ENCODE measurements around the gene CTDSPL2.
A peak's percentile ranks its signal among the peaks of the same experiment; 100 is the strongest.
"Not testable (repeated sequence)": the region's sequence is repeated elsewhere in the genome, so short reads cannot be mapped to it uniquely, and the experiment has no call there.

CTDSPL2 gene

DNA sequence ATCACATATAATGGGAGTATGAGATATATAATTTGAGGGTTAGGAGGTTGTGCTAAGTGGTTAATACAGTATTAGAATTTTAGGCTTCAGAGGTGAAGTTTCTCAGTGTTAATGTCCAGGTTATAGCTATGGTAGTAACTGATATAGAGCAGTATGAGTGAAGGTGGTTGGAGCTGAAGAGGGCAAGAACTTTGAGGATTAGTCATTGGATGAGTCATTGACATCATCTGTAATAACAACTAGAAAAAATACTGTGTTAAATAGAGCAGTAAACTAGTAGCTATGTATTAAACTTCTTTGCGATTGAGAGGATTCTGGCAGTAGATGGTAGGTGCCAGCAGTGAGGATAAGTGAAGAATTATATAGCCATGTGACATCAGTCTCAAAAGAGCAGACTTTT, 62.0 kb downstream of the CTDSPL2 start:
- FAIRE-seq = no peak

DNA sequence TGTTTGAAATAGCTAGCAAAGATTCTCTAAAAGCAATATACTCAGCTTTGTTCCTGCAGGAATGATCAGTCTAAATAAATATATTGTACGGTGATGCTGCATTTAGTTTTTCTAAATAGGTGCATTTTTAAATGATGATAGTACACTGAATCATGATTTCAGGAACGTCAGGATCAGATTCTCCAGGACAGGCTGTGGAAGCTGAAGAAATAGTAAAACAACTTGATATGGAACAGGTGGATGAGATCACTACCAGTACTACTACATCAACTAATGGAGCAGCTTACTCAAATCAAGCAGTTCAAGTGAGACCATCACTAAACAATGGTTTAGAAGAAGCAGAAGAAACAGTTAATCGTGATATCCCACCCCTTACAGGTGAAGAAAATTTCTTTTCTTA, 63.2 kb downstream of the CTDSPL2 start:
- FAIRE-seq = no peak

GRCh38 chr15:44492040-44492439, 64.6 kb downstream of the CTDSPL2 start:
- FAIRE-seq = no peak

- FAIRE-seq = peak; percentile 17
Measured at GRCh38 chr15:44492672-44493071, 65.2 kb downstream of the CTDSPL2 start.

DNA sequence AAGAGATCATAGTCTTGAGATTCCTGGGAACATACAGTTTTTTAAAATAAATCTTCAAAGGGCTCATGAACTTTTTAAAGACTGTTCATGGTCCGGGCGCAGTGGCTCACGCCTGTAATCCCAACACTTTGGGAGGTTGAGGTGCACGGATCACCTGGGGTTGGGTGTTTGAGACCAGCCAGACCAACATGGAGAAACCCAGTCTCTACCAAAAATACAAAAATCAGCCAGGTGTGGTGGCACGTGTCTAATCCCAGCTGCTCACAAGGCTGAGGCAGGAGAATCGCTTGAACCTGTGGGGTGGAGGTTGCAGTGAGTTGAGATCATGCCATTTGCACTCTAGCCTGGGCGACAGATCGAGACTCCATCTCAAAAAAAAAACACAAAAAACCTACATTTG, 68.1 kb downstream of the CTDSPL2 start:
- FAIRE-seq = no peak

DNA sequence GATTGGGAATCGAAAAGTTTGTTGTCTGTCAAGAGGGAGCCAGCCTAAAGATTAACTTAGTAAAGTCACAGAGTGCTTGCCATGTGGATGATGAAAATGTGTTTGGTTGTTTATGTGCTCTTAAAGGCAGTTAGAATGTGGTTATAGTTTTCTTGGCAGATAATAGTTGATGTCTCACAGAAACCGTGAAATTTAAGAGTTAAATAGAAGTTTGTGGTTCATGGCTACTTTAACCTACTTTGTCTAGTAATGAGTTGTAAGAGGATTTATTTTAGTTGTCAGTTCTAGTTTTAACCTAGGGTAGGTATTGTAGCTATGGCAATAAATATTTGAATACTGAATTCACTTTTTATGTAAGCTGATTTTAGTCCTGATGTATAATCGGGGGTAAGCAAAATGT, 73.1 kb downstream of the CTDSPL2 start:
- FAIRE-seq = no peak

DNA sequence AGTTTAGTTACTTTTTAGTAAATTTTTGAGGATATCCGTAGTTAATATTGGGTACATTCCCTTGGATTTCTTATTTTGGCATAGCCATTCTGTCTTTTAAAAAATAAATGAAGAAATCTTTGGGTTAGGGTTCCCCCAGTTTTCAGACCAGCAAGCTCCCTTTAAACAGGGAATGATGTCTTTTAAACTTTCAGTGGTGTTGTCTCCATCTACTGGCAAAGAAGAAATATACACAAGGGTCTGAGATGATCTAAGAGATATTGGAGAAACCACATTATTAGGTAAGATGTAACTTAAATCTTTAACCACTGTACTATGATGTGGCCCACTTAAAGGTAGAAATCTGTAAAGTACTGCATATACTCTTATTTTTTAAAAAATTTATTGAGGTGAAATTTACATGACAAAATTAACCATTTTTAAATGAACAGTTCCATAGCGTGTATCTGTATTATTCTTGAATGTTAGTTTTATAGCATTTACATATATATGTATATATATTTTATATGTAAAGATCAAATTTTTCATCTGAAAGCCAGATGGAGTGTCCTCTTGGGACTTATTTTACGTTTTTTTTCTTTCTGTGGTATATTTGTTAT, 74.4 kb downstream of the CTDSPL2 start:
- FAIRE-seq = peak; percentile 97

DNA sequence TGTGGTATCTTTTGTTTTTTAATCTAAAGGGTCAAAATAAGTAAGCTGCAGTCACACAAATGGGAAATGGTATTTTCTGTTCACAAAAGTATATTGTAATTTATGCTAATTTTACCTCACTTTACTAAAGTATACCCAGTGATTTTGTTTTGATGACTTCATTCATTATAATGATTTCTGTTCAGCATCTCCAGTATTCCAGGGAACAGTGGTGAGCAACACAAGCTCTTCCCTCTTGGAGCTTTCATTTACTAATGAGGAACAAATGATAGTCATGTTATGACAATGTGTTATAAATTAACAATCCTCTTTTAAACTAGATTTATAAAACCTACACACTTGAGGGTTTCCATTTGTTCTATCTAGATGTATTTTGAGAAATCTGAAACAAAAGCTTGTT, 89.0 kb downstream of the CTDSPL2 start:
- FAIRE-seq = no peak

DNA sequence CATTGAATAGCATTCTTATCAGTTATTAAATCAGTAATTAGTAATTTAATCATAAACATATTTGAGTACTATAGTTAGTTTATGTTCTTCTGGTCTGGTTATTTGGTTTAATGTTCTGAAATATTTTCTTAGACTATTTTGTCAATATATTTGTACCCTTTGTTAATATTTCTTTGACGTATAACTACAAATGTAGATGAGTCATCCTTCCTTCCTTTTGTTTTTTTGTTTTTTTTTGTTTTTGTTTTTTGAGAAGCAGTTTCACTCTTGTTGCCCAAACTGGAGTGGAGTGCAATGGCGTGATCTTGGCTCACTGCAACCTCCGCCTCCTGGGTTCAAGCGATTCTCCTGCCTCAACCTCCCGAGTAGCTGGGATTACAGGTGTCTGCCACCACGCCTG, 92.1 kb downstream of the CTDSPL2 start:
- peak; percentile 66 for FAIRE-seq

- FAIRE-seq = no peak
Measured at GRCh38 chr15:44525018-44525417, 97.6 kb downstream of the CTDSPL2 start.

GRCh38 chr15:44527241-44527640, 99.8 kb downstream of the CTDSPL2 start:
- peak; percentile 49 for FAIRE-seq

DNA sequence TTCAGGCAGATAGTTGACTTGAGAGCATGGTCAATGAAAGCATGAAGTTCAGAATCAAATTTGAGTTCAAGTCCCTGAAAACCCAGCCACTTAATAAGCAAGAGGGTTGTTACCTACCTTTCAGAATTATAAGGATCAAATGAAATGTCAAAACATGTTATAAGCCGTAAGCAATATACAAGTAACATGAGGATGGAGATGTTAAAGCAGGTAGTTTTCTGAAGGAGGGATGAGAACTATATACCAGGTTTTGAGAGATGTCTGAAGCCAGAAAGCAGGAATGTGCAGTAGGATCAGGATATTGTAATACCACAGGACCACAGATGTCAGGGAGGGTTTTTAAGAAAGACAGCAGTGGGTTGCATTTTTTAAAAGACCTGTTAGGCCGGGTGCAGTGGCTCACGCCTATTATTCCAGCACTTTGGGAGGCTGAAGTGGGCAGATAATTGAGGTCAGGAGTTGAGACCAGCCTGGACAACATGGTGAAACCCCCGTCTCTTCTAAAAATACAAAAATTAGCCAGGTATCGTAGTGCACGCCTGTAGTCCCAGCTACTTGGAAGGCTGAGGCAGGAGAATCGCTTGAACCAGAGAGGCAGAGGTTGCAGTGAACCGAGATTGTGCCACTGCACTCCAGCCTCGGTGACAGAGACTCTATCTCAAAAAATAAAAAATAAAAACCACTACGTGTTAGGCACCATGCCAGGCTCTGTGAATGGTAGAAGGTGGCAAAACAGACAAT, 102.6 kb downstream of the CTDSPL2 start:
- FAIRE-seq = no peak

- no peak for FAIRE-seq
Measured at GRCh38 chr15:44530653-44531052, 103.2 kb downstream of the CTDSPL2 start.

GRCh38 chr15:44532275-44532674, 104.8 kb downstream of the CTDSPL2 start:
- FAIRE-seq = not testable (repeated sequence)

GRCh38 chr15:44532689-44533088, 105.3 kb downstream of the CTDSPL2 start:
- FAIRE-seq = no peak

DNA sequence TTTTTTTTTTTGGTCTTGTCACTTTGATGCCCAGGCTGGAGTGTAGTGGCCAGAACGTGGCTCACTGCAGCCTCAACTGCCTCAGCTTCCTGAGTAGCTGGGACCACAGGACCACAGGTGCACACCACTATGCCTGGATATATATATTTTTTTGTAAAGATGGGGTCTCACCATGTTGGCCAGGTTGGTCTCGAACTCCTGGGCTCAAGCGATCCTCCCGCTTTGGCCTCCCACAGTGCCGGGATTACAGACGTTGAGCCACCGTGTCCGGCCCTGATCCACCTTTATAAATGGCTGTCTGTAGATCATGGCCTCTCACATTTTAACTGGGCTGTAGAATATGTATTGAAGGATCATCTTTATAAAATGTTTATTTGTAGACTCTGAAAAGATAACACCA, 107.7 kb downstream of the CTDSPL2 start:
- FAIRE-seq = no peak

- no peak for FAIRE-seq
Measured at GRCh38 chr15:44535523-44536301, 108.3 kb downstream of the CTDSPL2 start.

GRCh38 chr15:44536302-44536961, 109.0 kb downstream of the CTDSPL2 start:
- FAIRE-seq = no peak

DNA sequence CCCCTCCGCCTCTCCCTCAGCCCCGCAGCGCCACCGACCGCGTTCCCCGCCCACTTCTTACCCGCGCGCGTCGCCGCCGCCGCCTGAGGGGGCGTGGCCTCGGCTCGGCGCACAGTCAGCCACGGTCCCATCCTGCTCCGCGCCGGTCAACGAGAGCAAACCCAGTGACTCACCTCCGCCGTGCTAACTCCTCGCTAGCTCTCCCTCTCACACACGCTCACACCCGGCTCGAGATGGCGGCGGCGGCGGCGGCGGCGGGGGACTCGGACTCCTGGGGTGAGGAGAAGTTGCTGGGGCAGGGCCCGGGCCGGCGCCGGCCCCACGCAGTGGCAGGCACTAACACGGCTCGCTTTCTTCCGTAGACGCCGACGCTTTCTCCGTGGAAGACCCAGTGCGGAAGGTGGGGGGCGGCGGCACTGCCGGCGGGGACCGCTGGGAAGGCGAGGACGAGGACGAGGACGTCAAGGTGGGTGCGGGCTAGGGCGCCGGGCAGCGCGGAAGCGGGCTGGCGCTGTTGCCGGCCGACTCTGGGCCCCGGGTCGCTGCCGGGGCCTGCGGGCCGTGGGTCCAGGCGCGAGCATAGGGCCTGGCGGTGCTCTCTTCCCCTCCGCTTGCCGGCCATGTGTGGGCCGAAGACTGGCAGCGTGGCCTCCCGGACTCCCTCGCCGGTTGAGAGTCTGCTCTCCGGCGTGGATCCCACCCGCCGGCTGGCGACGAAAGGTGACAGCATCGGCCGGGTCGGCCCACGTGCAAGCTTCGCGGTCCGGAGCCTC, 109.7 kb downstream of the CTDSPL2 start, which contains the start of gene EIF3J:
TSS of gene EIF3J (plus strand) at position 186 of the 773 bp plus-strand sequence. CDS start at position 234, 48 bp downstream.
- no peak for FAIRE-seq

DNA sequence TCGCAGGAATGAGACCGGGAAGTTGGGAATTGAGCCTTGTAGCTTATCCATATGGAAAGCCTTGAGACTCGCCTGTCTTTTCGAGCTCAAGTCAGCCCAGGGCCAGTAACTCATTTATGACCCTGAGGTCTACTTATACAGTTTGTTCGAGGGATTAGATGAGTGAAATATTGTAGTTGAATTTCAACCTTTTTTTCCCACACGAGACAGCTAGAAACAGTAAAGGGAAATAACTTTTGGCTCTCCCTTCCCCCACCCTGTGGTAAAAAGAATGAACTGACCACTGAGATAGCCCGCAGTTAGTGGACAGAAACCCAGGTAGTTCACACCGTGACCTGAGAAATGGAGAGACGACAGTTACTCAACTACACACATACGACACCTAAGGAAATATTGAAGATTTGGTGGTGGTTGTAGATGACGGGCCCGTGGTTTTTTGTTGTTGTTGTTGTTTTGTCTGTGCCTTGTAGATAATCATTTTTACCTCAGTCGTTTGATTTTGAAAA, 110.4 kb downstream of the CTDSPL2 start:
- FAIRE-seq = no peak

- FAIRE-seq = no peak
Measured at GRCh38 chr15:44541282-44541958, 114.0 kb downstream of the CTDSPL2 start.

DNA sequence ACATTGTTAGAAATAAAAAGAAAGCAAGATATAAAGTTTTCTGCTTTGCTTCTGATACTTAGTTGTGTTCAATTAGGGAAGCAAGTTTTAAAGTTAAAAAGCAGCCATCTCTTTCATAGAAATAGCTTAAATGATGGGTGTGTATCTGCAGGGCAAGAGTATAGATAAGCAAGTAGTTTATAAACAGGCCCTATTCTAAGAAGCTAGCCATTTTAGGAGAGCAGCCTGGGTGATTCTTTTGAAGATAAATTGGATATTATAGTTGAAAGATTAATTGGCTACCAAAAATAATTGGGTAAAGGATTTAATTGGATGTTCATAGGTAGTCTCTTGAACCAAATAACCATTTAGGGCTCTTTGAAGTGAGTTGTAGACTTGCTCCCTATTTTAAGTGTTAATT, 115.2 kb downstream of the CTDSPL2 start:
- FAIRE-seq = no peak

Measured in G401.6 (cell line).